ENCODE results near the gene NKAPL. TPM values are rescaled to one million over a fixed set of nuclear protein-coding genes. Genes with fewer than 3 reads are reported as not detected.
"Not testable (repeated sequence)": the region's sequence is repeated elsewhere in the genome, so short reads cannot be mapped to it uniquely, and the experiment has no call there.

The NKAPL gene
- total RNA-seq, 1 donor from 2014 or later, result under 0.01 TPM

- no peak for DNase-seq (ENCODE audit: low read depth in 2 of 2)
Measured at GRCh38 chr6:28296520-28297060, 37.5 kb downstream of the NKAPL start.

- DNase-seq (ENCODE audit: low read depth in 2 of 2), result no peak
Measured at GRCh38 chr6:28303570-28303969, 44.5 kb downstream of the NKAPL start.

- not testable (repeated sequence) for DNase-seq (ENCODE audit: low read depth in 2 of 2)
Measured at GRCh38 chr6:28306363-28306762, 47.3 kb downstream of the NKAPL start.

Other genes with a start within 250 kb of the NKAPL start
- gene ZNF165, start 178.7 kb upstream of the NKAPL start, total RNA-seq, result 0.25 and 0.39 TPM in 2 replicates
- 10.5 and 12.1 TPM in 2 replicates for gene ZSCAN16, start 134.7 kb upstream of the NKAPL start, total RNA-seq
- 9.6 and 15.2 TPM in 2 replicates for gene ZKSCAN8, start 117.4 kb upstream of the NKAPL start, total RNA-seq
- 6.5 and 8.6 TPM in 2 replicates for gene ZSCAN9, start 34.0 kb upstream of the NKAPL start, total RNA-seq
- 3.0 and 4.3 TPM in 2 replicates for gene ZKSCAN4, start 7.0 kb upstream of the NKAPL start, total RNA-seq
- 6.4 and 9.0 TPM in 2 replicates for gene ZSCAN26, start 7.8 kb downstream of the NKAPL start, total RNA-seq
- gene PGBD1, start 22.3 kb downstream of the NKAPL start, total RNA-seq, result 4.6 and 5.2 TPM in 2 replicates
- 6.6 and 12.1 TPM in 2 replicates for gene ZSCAN31, start 76.9 kb downstream of the NKAPL start, total RNA-seq
- 4.2 and 4.6 TPM in 2 replicates for gene ZKSCAN3, start 90.7 kb downstream of the NKAPL start, total RNA-seq
- gene ZSCAN12, start 140.4 kb downstream of the NKAPL start, total RNA-seq, result 2.1 and 3.2 TPM in 2 replicates
- gene ZSCAN23, start 184.2 kb downstream of the NKAPL start, total RNA-seq, result under 0.01 and 0.26 TPM in 2 replicates